T1000 (cell line): ENCODE measurements around the gene PKM.

Experiments
- DNase-seq: peaks from one replicate; lab custom pipeline; 2025; ENCODE audit warnings: mixed read lengths; lab: John Stamatoyannopoulos, UW

The PKM gene

GRCh38 chr15:72155635-72156616 is 75.1 kb downstream of the PKM start:
- DNase-seq = peak; percentile 63

DNA sequence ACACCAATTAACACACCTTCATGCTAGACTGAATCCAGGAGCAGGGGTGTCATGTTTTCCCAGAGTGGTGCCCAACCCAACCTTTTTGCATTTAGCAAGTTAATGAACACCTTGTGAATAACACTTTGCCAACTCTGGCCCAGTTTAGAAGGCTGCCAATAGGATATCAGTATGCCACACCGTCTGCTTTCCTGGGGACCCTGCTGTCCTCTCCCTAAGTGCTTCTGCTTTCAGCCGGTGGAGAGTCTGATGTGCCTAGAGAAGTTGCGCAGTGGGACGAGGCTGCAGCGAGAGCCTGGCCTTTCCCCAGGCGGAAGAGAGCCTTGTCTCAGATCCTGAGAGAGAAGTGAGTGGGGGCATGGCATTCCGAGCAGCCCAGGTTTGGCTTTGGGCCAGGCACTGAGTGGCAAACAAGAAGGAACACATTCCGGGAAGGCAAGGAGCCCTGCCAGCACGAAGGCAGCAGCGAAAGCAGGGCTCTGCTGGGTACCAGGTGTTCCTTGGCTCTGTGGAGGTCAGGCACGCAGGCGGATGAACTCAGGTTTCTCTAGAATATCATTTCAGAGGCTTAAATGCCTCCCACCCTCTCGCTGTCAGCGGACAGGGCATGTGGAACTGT is 75.9 kb downstream of the PKM start:
- DNase-seq = peak; percentile 3

DNA sequence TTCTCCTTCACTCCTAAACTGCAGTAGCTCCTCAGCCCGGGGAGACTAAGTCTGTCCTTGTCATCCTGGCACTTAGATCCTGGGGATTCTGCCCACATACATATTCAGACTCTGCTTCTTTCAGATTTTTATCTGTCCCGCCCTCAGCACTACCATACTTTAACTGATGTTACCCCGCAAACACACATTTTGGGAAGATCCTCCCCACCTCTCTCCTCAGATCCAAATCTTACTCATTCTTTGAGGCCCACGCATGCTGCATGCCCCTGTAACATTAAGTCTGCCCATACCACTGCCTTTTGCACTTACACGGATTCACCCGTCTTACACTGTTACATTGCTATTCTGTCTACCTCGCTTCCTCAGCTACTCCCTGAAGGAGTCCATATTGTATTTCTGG is 76.7 kb downstream of the PKM start:
- no peak for DNase-seq

DNA sequence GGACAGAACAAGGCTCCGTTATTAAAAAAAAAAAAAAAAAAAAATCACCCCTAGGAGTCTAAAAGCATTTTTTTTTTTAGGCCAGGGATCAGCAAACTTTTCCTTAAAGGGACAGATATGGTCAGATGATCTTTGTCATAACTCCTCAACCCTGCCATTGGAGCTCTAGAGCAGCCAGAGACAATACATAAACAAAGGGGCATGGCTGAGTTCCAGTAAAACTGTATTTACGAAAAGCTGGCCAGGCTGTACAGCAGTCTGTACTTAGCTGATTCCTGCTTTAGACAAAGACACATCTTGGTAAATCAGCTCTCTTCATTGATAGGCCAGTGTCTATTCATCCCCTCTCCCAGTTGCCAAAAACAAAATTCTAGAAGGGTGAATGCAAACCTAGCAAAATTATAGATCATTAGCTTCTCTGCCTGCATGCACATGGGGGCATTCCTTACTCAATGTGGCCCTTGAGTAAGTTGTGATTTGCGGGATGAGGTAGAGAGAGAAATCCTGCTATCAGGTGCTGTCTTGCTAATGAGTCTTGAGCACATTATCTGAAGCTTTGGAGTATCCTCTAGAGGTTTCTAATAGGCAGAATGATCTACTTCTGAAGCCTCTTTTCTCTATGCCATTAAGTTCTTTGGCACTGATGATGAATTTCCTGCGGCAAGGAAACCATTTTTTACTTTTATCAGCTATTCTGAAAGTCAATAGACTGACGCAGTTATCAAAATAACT is 77.6 kb downstream of the PKM start:
- DNase-seq = no peak
